RWPE2 (cell line): ENCODE data around the gene SUSD2.

ENCODE experiments used
- ATAC-seq: fragments of 200-7000 bp; cut with Tn5 transposase; 3 replicates; pipeline ENCODE4 v1.9.1; 2021; ENCODE audit warnings: low read depth
- DNase-seq: peaks from one replicate; pipeline ENCODE4 v3.0.0-alpha.2; 2020; ENCODE audit warnings: low spot score
- H3K27ac ChIP-seq: fragments of 450-650 bp; 2 replicates; pipeline ENCODE4 v1.5.1; 2017; ENCODE audit warnings: mild to moderate bottlenecking; ENCODE audit not compliant: poor library complexity, severe bottlenecking
- H3K27me3 ChIP-seq: fragments of 250-450 bp; sonication (Bioruptor Pico); 2 replicates; pipeline ENCODE4 v1.5.1; 2021; ENCODE audit warnings: mild to moderate bottlenecking, moderate library complexity; ENCODE audit not compliant: insufficient read depth, poor library complexity, severe bottlenecking
- H3K36me3 ChIP-seq: fragments of 250-450 bp; sonication (Bioruptor Pico); 2 replicates; pipeline ENCODE4 v1.5.1; 2020; ENCODE audit warnings: low read depth, mild to moderate bottlenecking, moderate library complexity
- H3K4me1 ChIP-seq: fragments of 250-450 bp; sonication (Bioruptor Pico); 2 replicates; pipeline ENCODE4 v1.5.1; 2021; ENCODE audit warnings: mild to moderate bottlenecking, moderate library complexity; ENCODE audit not compliant: insufficient read depth, poor library complexity, severe bottlenecking
- H3K4me3 ChIP-seq: fragments of 250-450 bp; sonication (Bioruptor Pico); 2 replicates; pipeline ENCODE4 v1.5.1; 2021; ENCODE audit warnings: mild to moderate bottlenecking, moderate library complexity; ENCODE audit not compliant: severe bottlenecking
- H3K9me3 ChIP-seq: fragments of 250-450 bp; sonication (Bioruptor Pico); 2 replicates; pipeline ENCODE4 v1.5.1; 2021; ENCODE audit warnings: mild to moderate bottlenecking, moderate library complexity; ENCODE audit not compliant: severe bottlenecking
- TF ChIP-seq, protein P1 (sequence below): fragments of 450-650 bp; IDR thresholded peaks from one replicate; pipeline ENCODE4 v1.5.1; 2017; ENCODE audit warnings: mild to moderate bottlenecking, moderate library complexity; ENCODE audit not compliant: poor library complexity, severe bottlenecking

Gene SUSD2

DNA sequence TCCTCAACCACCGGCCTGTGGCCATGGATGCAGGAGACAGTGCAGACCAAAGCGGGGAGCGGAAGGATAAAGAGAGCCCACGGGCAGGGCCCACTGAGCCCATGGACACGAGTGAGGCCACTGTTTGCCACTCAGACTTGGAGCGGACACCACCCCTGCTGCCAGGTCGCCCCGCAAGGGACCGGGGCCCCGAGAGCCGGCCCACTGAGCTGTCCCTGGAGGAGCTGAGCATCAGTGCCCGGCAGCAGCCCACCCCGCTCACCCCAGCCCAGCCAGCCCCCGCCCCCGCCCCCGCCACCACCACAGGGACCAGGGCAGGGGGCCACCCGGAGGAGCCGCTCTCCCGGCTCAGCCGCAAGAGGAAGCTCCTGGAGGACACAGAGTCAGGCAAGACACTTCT, 14.5 kb upstream of the SUSD2 start:
- DNase-seq, result no peak
- TF ChIP-seq, protein P1, sequence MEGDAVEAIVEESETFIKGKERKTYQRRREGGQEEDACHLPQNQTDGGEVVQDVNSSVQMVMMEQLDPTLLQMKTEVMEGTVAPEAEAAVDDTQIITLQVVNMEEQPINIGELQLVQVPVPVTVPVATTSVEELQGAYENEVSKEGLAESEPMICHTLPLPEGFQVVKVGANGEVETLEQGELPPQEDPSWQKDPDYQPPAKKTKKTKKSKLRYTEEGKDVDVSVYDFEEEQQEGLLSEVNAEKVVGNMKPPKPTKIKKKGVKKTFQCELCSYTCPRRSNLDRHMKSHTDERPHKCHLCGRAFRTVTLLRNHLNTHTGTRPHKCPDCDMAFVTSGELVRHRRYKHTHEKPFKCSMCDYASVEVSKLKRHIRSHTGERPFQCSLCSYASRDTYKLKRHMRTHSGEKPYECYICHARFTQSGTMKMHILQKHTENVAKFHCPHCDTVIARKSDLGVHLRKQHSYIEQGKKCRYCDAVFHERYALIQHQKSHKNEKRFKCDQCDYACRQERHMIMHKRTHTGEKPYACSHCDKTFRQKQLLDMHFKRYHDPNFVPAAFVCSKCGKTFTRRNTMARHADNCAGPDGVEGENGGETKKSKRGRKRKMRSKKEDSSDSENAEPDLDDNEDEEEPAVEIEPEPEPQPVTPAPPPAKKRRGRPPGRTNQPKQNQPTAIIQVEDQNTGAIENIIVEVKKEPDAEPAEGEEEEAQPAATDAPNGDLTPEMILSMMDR, result no peak
- no peaks in the 10 kb centered on the region for H3K9me3 ChIP-seq
- H3K27me3 ChIP-seq, result no peaks in the 10 kb centered on the region
- no peak for ATAC-seq
- no peaks in the 10 kb centered on the region for H3K4me1 ChIP-seq
- peaks cover 15% of the 10 kb centered on the region for H3K36me3 ChIP-seq
- no peak overlapping the region for H3K4me3 ChIP-seq
- H3K27ac ChIP-seq, result no peak overlapping the region

DNA sequence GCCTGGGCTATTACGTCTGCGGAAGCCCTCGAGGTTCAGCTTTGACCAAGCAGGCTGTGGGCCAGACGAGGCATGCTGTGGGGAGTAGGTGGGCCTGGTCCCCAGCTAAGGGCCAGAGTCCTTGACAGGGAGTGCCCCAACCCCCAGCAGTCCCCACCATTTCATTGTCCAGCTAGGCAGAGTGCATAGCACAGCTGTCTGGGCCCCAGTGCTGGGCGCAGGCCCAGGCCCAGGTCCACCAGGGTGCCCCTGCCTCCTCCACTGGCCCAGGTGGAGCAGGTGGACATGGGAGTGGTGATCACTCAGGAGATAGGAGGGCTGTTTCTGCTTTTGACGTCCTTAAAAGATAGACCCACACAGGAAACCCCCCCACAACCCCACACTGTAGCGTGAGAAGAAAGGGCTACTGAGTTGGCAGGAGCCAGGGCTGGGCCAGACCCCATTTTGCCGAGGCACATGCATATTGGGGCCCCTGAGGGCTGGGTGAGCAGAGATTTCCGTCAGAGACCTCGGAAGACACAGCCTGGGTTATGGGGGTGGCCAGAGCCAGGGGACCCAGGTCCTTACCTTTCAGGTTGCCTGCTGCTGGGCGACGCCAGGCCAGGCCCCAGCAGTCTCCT, 11.7 kb upstream of the SUSD2 start:
- H3K4me3 ChIP-seq, result no peak overlapping the region
- TF ChIP-seq, protein P1, result no peak
- ATAC-seq (no peak), DNase-seq (no peak)
- no peaks in the 10 kb centered on the region for H3K4me1 ChIP-seq
- H3K27ac ChIP-seq, result no peak overlapping the region
- peaks cover 31% of the 10 kb centered on the region for H3K36me3 ChIP-seq
- H3K9me3 ChIP-seq, result no peaks in the 10 kb centered on the region
- H3K27me3 ChIP-seq, result no peaks in the 10 kb centered on the region

DNA sequence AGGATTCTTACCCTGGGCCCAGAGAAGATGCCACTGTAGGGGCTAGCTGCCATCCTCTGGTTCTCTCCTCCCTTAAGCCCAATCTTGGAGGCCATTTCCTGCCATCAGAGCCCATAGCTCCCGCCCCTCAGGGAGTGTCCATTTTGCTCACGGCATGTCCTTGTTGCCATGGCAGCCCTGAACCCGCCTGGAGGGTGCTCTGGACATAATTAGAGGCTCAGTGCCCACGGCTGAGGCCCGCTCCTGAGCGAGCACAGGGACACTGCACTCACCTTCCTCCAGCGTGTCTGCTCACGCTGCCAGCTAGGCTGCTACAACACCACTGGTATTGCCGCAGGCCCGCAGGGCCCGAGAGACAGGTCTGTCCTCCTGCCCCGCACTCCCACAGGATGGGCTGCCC, 11.1 kb upstream of the SUSD2 start:
- peaks cover 35% of the 10 kb centered on the region for H3K36me3 ChIP-seq
- no peak for ATAC-seq

DNA sequence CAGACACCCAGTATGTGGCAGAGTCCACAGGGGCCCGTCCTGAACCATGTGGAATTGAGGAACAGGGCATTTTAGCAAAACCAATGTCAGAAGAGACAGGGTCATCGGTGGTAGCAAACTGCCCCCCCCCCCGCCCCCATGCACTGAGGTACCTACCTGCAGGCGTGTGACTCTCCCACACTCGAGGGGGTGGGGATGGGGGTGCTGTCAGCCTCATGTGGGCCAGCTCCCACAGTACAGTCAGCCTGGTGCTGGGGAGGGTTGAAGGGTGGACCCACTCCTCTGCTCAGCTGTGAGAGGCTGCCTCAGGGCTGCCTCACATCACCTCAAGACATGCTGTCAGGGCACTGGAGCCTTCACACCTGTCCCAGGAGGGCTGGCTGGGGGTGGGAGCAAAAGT, 10.7 kb upstream of the SUSD2 start:
- H3K27ac ChIP-seq, result no peak overlapping the region
- peaks cover 32% of the 10 kb centered on the region for H3K36me3 ChIP-seq
- DNase-seq (no peak), ATAC-seq (no peak)
- TF ChIP-seq, protein P1, result no peak
- H3K4me3 ChIP-seq, result no peak overlapping the region
- no peaks in the 10 kb centered on the region for H3K9me3 ChIP-seq
- H3K27me3 ChIP-seq, result no peaks in the 10 kb centered on the region
- H3K4me1 ChIP-seq, result no peaks in the 10 kb centered on the region

More for the DNA sequence above, 11.1 kb upstream of the SUSD2 start:
- TF ChIP-seq, protein P1, result no peak
- no peak for DNase-seq
- H3K4me1 ChIP-seq, result no peaks in the 10 kb centered on the region
- H3K27me3 ChIP-seq, result no peaks in the 10 kb centered on the region
- no peaks in the 10 kb centered on the region for H3K9me3 ChIP-seq
- no peak overlapping the region for H3K4me3 ChIP-seq
- H3K27ac ChIP-seq, result no peak overlapping the region

DNA sequence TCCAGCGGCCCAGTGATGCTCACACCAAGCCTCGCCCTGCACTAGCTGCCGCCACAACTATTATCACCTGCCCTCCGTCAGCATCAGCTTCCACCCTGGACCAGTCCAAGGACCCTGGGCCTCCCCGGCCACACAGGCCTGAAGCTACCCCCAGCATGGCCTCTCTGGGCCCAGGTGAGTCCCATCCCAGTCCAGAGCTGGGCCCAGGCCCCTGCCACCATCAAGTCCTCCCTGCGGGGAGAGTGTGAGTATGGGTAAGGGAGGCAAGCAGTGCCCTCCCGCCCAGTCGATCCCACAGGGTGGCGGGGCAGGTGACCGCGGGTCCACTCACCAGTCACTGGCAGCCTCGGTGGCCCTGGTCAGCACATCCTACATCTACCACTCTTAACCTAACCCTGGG, 9.5 kb upstream of the SUSD2 start:
- DNase-seq, result no peak
- no peak overlapping the region for H3K4me3 ChIP-seq
- ATAC-seq, result no peak
- peaks cover 31% of the 10 kb centered on the region for H3K36me3 ChIP-seq
- H3K9me3 ChIP-seq, result no peaks in the 10 kb centered on the region
- no peak overlapping the region for H3K27ac ChIP-seq
- H3K27me3 ChIP-seq, result no peaks in the 10 kb centered on the region
- TF ChIP-seq, protein P1, result no peak
- H3K4me1 ChIP-seq, result no peaks in the 10 kb centered on the region
